ENCODE measurements around the gene PCYOX1L. TPM values are rescaled to one million over a fixed set of nuclear protein-coding genes. Genes with fewer than 3 reads are reported as not detected.

PCYOX1L gene
- total RNA-seq, 1 donor from 2014 or later = 2.0 TPM

GRCh38 chr5:149411738-149412519 is 54.1 kb downstream of the PCYOX1L start:
- intact Hi-C loops (cut with DNase I) = no loop called here
- ATAC-seq (ENCODE audit: poor library complexity) = no peak
- no peak for DNase-seq

- DNase-seq = peak; percentile 56
- intact Hi-C loops (cut with DNase I) = no loop called here
- peak; percentile 22 for ATAC-seq (ENCODE audit: poor library complexity)
These were observed 55.1 kb downstream of the PCYOX1L start for GRCh38 chr5:149412783-149413476.

- DNase-seq (no peak), ATAC-seq (ENCODE audit: poor library complexity) (no peak)
- intact Hi-C loops (cut with DNase I) = no loop called here
These were observed 55.8 kb downstream of the PCYOX1L start for GRCh38 chr5:149413477-149414210.

- intact Hi-C loops (cut with DNase I) = no loop called here
These were observed 56.7 kb downstream of the PCYOX1L start for GRCh38 chr5:149414405-149415065.

GRCh38 chr5:149415066-149415967 is 57.5 kb downstream of the PCYOX1L start:
- ATAC-seq (ENCODE audit: poor library complexity) = no peak
- intact Hi-C loops (cut with DNase I) = no loop called here
- DNase-seq = no peak

More at GRCh38 chr5:149414405-149415065, 56.7 kb downstream of the PCYOX1L start:
- peak; percentile 64 for DNase-seq
- peak; percentile 57 for ATAC-seq (ENCODE audit: poor library complexity)

GRCh38 chr5:149416987-149417710 is 59.3 kb downstream of the PCYOX1L start:
- no peak for DNase-seq
- ATAC-seq (ENCODE audit: poor library complexity) = no peak
- intact Hi-C loops (cut with DNase I) = no loop called here

- ATAC-seq (ENCODE audit: poor library complexity) (no peak), DNase-seq (no peak)
- intact Hi-C loops (cut with DNase I) = no loop called here
These were observed 60.0 kb downstream of the PCYOX1L start for GRCh38 chr5:149417711-149418368.

GRCh38 chr5:149418910-149419531 is 61.2 kb downstream of the PCYOX1L start:
- ATAC-seq (ENCODE audit: poor library complexity) = no peak

More at GRCh38 chr5:149418910-149419531, 61.2 kb downstream of the PCYOX1L start:
- intact Hi-C loops (cut with DNase I) = no loop called here
- DNase-seq = no peak

Other genes with a start within 250 kb of the PCYOX1L start
- 131 TPM for gene ABLIM3, start 216.6 kb upstream of the PCYOX1L start, total RNA-seq
- 42.2 TPM for gene AFAP1L1, start 86.2 kb upstream of the PCYOX1L start, total RNA-seq
- gene GRPEL2, start 12.5 kb upstream of the PCYOX1L start, total RNA-seq = 9.0 TPM
- gene IL17B, start 21.2 kb downstream of the PCYOX1L start, total RNA-seq = not detected
- gene CSNK1A1, start 193.4 kb downstream of the PCYOX1L start, total RNA-seq = 191 TPM
- gene ARHGEF37, start 223.5 kb downstream of the PCYOX1L start, total RNA-seq = 32.9 TPM